CD14-positive monocyte (primary cell): ENCODE data around the gene NRSN2. TPM values are rescaled to one million over a fixed set of nuclear protein-coding genes. Genes with fewer than 3 reads are reported as not detected.

Source experiments
- DNase-seq, 3 donors: peaks; one replicate each; pipeline ENCODE4 v3.0.0-alpha.2; 2011 to 2022
- H2AFZ ChIP-seq: 2 replicates; pipeline ENCODE4 v1.6.0; 2012; ENCODE audit warnings: mild to moderate bottlenecking, low read depth, low read length, inconsistent platforms; ENCODE audit not compliant: insufficient read depth, poor library complexity, severe bottlenecking
- H3K27ac ChIP-seq, 2 donors: 1 replicate in 1 of 2; 2 replicates in 1 of 2; pipeline ENCODE4 v1.5.1; 2012 to 2013; ENCODE audit warnings: low read length in 2 of 2, control low read depth in 1 of 2, inconsistent platforms in 1 of 2, low read depth in 1 of 2, mild to moderate bottlenecking in 1 of 2
- H3K27me3 ChIP-seq, 2 donors: one replicate each; pipeline versions ENCODE4 v1.6.0 to v1.6.1; 2011 to 2013; ENCODE audit warnings: low read length in 2 of 2; ENCODE audit not compliant: control insufficient read depth in 2 of 2, insufficient read depth in 2 of 2
- H3K36me3 ChIP-seq, 2 donors: replicated peaks in 1 of 2; 1 replicate in 1 of 2; 2 replicates in 1 of 2; pipeline versions ENCODE4 v1.5.1 to v1.6.1; 2012 to 2013; ENCODE audit warnings: low read length in 2 of 2, control low read depth in 1 of 2, inconsistent platforms in 1 of 2, mild to moderate bottlenecking in 1 of 2; ENCODE audit not compliant: insufficient read depth in 2 of 2, control insufficient read depth in 1 of 2
- H3K4me1 ChIP-seq, 2 donors: 1 replicate in 1 of 2; 2 replicates in 1 of 2; pipeline versions ENCODE4 v1.5.1 to v1.6.1; 2012 to 2013; ENCODE audit warnings: low read length in 2 of 2, control low read depth in 1 of 2, inconsistent platforms in 1 of 2, mild to moderate bottlenecking in 1 of 2, moderate library complexity in 1 of 2; ENCODE audit not compliant: insufficient read depth in 2 of 2, control insufficient read depth in 1 of 2
- H3K4me2 ChIP-seq: replicated peaks from 2 replicates; pipeline ENCODE3; 2012; ENCODE audit warnings: low read length, moderate library complexity, mild to moderate bottlenecking; ENCODE audit not compliant: poor library complexity, severe bottlenecking; ENCODE audit errors: extremely low read depth
- H3K4me3 ChIP-seq, 3 experiments: fragments of 200-600 bp in 1 of 3; sonication (generic) in 1 of 3; replicated peaks in 1 of 3; 1 replicate in 2 of 3; 2 replicates in 1 of 3; pipeline ENCODE4 v1.5.1; 2011 to 2013; ENCODE audit warnings: low read length in 3 of 3, mild to moderate bottlenecking in 3 of 3, control low read depth in 2 of 3, low read depth in 2 of 3, inconsistent platforms in 1 of 3, moderate library complexity in 1 of 3
- H3K79me2 ChIP-seq: 2 replicates; pipeline ENCODE4 v1.6.0; 2012; ENCODE audit warnings: mild to moderate bottlenecking, control low read depth, inconsistent platforms, low read length, moderate library complexity; ENCODE audit not compliant: insufficient read depth
- H3K9ac ChIP-seq: 2 replicates; pipeline ENCODE4 v1.6.0; 2017; ENCODE audit warnings: low read length, mild to moderate bottlenecking; ENCODE audit not compliant: insufficient read depth, poor library complexity, severe bottlenecking
- H3K9me3 ChIP-seq, 2 donors: replicated peaks in 1 of 2; 1 replicate in 1 of 2; 2 replicates in 1 of 2; pipeline versions ENCODE4 v1.5.1 to v1.6.1; 2012 to 2013; ENCODE audit warnings: low read length in 2 of 2, control low read depth in 1 of 2; ENCODE audit not compliant: control insufficient read depth in 1 of 2, insufficient read depth in 1 of 2
- H4K20me1 ChIP-seq: 2 replicates; pipeline ENCODE4 v1.6.0; 2012; ENCODE audit warnings: mild to moderate bottlenecking, low read length, control low read depth, moderate library complexity; ENCODE audit not compliant: insufficient read depth
- H3K27ac Mint-ChIP-seq, 7 donors: one replicate each; pipeline ENCODE4 v1.8.0; 2020; ENCODE audit warnings: mild to moderate bottlenecking in 7 of 7, mixed read lengths in 7 of 7, moderate library complexity in 6 of 7, inconsistent platforms in 2 of 7
- H3K27me3 Mint-ChIP-seq, 3 donors: one replicate each; pipeline ENCODE4 v1.8.0; 2021 to 2022; ENCODE audit warnings: low read depth in 3 of 3, mild to moderate bottlenecking in 3 of 3, mixed read lengths in 3 of 3, moderate library complexity in 3 of 3, inconsistent platforms in 1 of 3
- H3K36me3 Mint-ChIP-seq, 2 donors: one replicate each; pipeline ENCODE4 v1.8.0; 2020; ENCODE audit warnings: mixed read lengths in 2 of 2, inconsistent platforms in 1 of 2, mild to moderate bottlenecking in 1 of 2
- H3K4me1 Mint-ChIP-seq: one replicate; pipeline ENCODE4 v1.8.0; 2020; ENCODE audit warnings: mild to moderate bottlenecking, mixed read lengths
- H3K4me3 Mint-ChIP-seq, 2 donors: one replicate each; pipeline ENCODE4 v1.8.0; 2020; ENCODE audit warnings: mild to moderate bottlenecking in 2 of 2, mixed read lengths in 2 of 2, moderate library complexity in 1 of 2
- H3K9me3 Mint-ChIP-seq, 7 donors: one replicate each; pipeline ENCODE4 v1.8.0; 2020 to 2022; ENCODE audit warnings: mixed read lengths in 7 of 7, mild to moderate bottlenecking in 6 of 7, moderate library complexity in 6 of 7, inconsistent platforms in 2 of 7
- CTCF ChIP-seq: fragments of 200-600 bp; IDR thresholded peaks from one replicate; pipeline ENCODE4 v1.8.0; 2022; ENCODE audit warnings: antibody characterized with exemption, mild to moderate bottlenecking
- WGBS: methylation state at CpG from one replicate; pipeline ENCODE4 v1.1.5; 2013; ENCODE audit warnings: missing lambda C conversion rate; ENCODE audit not compliant: insufficient coverage; 5-methylcytosine and 5-hydroxymethylcytosine counted together
- intact Hi-C, 2 donors: fragments of 100-400 bp; cut with micrococcal nuclease; formaldehyde crosslinking; loops; one replicate each; pipeline versions ENCODE4 v1.15.0 to v1.15.1; 2023
- polyA plus RNA-seq, 3 donors: library from polyadenylated mRNA; depleted of rRNA in 1 of 3; unstranded in 2 of 3; stranded (reverse) in 1 of 3; fragments of 300-500 nt in 2 of 3; fragments of >200 nt in 1 of 3; fragmentation: Illumina TruSeq in 2 of 3; gene quantifications; 1 replicate in 2 of 3; 2 replicates in 1 of 3; pipeline ENCODE4 v1.2.3, GENCODE V29; 2012 to 2021

NRSN2 gene
- polyA plus RNA-seq, 3 donors = 0.09 to 0.73 (median 0.56) TPM

GRCh38 chr20:347640-348484 is 951 bp downstream of the NRSN2 start:
- Mint-ChIP-seq H3K4me1 (peaks cover 16% of the 10 kb centered on the region), H3K27ac (peak overlapping the region in 5 of 7 donors; percentile 28 to 85 (median 39)), H3K4me3 (peak overlapping the region; percentile 89 to 99), H3K9me3 (peaks cover 0 to 6% (median 2%) of the 10 kb centered on the region in 7 donors), H3K36me3 (no peaks in the 10 kb centered on the region), H3K27me3 (peaks cover 4 to 18% (median 10%) of the 10 kb centered on the region in 3 donors)
- Histone ChIP-seq H3K36me3 (no peaks in the 10 kb centered on the region), H3K79me2 (no peaks in the 10 kb centered on the region), H4K20me1 (no peaks in the 10 kb centered on the region), H3K4me2 (peak overlapping the region; percentile 99), H3K27ac (no peak overlapping the region), H3K4me1 (peaks cover 16 to 23% of the 10 kb centered on the region in 2 donors), H3K9me3 (peaks cover 0 to under 1% of the 10 kb centered on the region in 2 donors), H3K4me3 (peak overlapping the region; percentile 55 to 90 (median 87)), H3K9ac (peak overlapping the region; percentile 69), H2AFZ (peak overlapping the region; percentile 97), H3K27me3 (peaks cover 0 to 9% of the 10 kb centered on the region in 2 donors)
- WGBS = 0% methylated on average over 48 of the region's 61 CpGs
- no peak for TF ChIP-seq CTCF
- intact Hi-C loops = no loop called here
- peak; percentile 44 to 57 (median 45) for DNase-seq

DNA sequence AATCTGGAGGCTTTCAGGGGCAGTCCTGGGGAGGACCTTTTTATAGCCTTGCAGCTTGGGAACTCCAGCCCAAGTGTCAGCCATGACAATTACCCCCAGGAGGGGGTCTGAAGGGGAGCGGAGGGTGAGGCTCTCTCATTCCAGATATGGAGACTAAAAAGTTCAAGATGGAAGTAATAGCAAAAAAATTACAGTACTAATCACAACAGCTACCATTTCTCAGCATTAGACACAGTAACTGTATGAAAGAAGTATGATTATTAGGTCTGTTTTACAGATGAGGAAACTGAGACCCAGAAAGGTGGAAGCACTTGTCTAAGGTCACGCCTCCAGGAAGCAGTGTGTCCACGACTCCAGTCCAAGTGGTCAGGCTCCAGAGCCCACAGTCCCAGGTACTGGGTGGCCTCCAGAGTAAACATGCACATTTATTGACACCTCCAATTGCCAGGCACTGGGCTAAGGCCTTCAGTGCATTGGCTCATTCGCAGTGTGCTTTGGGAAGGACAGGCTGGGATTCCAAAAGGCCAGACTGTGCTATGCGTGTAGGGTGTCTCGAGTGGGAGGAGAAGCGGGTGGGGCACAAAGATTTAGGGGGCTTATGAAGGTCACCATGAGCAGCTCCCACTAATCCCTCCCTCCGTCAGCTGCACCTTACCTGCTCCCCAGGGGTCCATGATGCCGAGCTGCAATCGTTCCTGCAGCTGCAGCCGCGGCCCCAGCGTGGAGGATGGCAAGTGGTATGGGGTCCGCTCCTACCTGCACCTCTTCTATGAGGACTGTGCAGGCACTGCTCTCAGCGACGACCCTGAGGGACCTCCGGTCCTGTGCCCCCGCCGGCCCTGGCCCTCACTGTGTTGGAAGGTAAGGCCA is 2.3 kb downstream of the NRSN2 start:
- Mint-ChIP-seq H3K27me3 (peaks cover 4 to 18% (median 10%) of the 10 kb centered on the region in 3 donors), H3K36me3 (no peaks in the 10 kb centered on the region), H3K9me3 (peaks cover 0 to 4% (median 0%) of the 10 kb centered on the region in 7 donors), H3K27ac (no peak overlapping the region), H3K4me3 (no peak overlapping the region), H3K4me1 (peaks cover 16% of the 10 kb centered on the region)
- intact Hi-C loops = no loop called here
- H4K20me1 ChIP-seq = no peaks in the 10 kb centered on the region
- H3K27ac ChIP-seq = no peak overlapping the region
- H3K27me3 ChIP-seq = peaks cover 0 to 9% of the 10 kb centered on the region in 2 donors
- no peak for TF ChIP-seq CTCF
- no peak overlapping the region for H3K9ac ChIP-seq
- no peaks in the 10 kb centered on the region for H3K79me2 ChIP-seq
- H3K4me3 ChIP-seq = no peak overlapping the region
- no peaks in the 10 kb centered on the region for H3K36me3 ChIP-seq
- 87% methylated on average over 3 of the region's 19 CpGs for WGBS
- no peak overlapping the region for H3K4me2 ChIP-seq
- no peak overlapping the region for H2AFZ ChIP-seq
- H3K4me1 ChIP-seq = peaks cover 16 to 23% of the 10 kb centered on the region in 2 donors
- DNase-seq = no peak
- H3K9me3 ChIP-seq = no peaks in the 10 kb centered on the region
